GM10266 (cell line): ENCODE data around the gene MRE11.
"Not testable (repeated sequence)": the region's sequence is repeated elsewhere in the genome, so short reads cannot be mapped to it uniquely, and the experiment has no call there.

Experiments
- DNase-seq: peaks from one replicate; pipeline ENCODE4 v3.0.0; 2012; ENCODE audit errors: extremely low spot score
- CTCF ChIP-seq: IDR thresholded peaks from 2 replicates; pipeline ENCODE4 v1.5.1; 2012; ENCODE audit warnings: mild to moderate bottlenecking, low read depth; ENCODE audit not compliant: control insufficient read depth, insufficient read depth; ENCODE audit errors: missing control alignments

Gene MRE11

GRCh38 chr11:94376841-94377240, 116.8 kb downstream of the MRE11 start:
- no peak for DNase-seq
- TF ChIP-seq CTCF, result no peak

GRCh38 chr11:94370576-94370975, 123.1 kb downstream of the MRE11 start:
- not testable (repeated sequence) for DNase-seq
